GM19328 (cell line): Measurements from ENCODE around the gene SUMO1.

Experiments used
- ATAC-seq: cut with Tn5 transposase; IDR thresholded peaks from one replicate; pipeline ENCODE4 v1.9.1; 2021; ENCODE audit warnings: mild to moderate bottlenecking, moderate library complexity; ENCODE audit not compliant: unreplicated experiment

The SUMO1 gene

DNA sequence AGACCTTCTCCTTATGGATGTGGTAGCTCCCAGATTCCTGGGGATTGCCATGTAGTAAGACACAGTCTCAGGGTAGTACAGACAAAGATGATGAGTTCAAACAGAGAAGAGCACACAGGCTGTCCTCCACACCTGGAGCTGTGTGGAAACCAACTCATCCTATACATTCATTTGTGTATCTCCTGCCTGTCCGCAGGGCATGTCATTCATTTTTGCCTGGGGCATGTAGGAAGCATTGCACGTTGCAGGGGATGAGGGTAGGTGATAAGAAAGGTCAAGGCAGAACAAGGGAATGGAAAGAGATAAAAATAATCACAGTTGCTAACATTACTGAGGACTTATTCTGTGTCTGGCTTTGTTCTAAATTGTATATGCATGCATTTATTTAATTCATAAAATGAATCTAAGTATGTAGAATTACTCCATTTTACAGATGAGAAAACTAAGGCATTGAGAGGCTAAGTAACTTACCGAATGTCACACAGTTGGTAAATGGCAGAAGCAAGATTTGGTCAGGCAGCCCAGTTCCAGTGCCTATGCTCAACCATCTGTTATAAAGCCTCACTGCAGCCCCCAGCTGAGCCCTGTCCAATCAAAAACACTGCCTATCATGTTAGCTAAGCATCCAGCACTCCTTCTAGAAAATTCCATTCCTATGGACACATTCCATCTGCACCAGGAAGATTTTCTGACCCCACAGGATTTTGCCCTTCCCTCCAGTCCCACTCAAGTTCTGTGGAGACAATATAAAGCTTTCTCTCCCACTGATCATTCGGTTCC is 81.0 kb downstream of the SUMO1 start:
- ATAC-seq: no peak
